Muscle layer of duodenum (tissue), 2 donors: Measurements from ENCODE around the gene PTPN13.

Experiments
- H3K27ac ChIP-seq: one replicate; pipeline ENCODE4 v1.7.0; 2013; ENCODE audit warnings: mild to moderate bottlenecking, low read length
- H3K27me3 ChIP-seq: one replicate; pipeline ENCODE4 v1.7.0; 2013; ENCODE audit warnings: low read depth, mild to moderate bottlenecking, control low read depth, low read length
- H3K36me3 ChIP-seq, 2 donors: one replicate each; pipeline ENCODE4 v1.7.0; 2013; ENCODE audit warnings: low read length in 2 of 2, control low read depth in 1 of 2, mild to moderate bottlenecking in 1 of 2; ENCODE audit not compliant: insufficient read depth in 2 of 2, control insufficient read depth in 1 of 2
- H3K4me1 ChIP-seq, 2 donors: one replicate each; pipeline ENCODE4 v1.7.0; 2013; ENCODE audit warnings: low read length in 2 of 2, mild to moderate bottlenecking in 2 of 2, control low read depth in 1 of 2, moderate library complexity in 1 of 2; ENCODE audit not compliant: insufficient read depth in 2 of 2, control insufficient read depth in 1 of 2
- H3K4me3 ChIP-seq, 2 donors: one replicate each; pipeline ENCODE4 v1.7.0; 2013; ENCODE audit warnings: low read length in 2 of 2, low read depth in 1 of 2, mild to moderate bottlenecking in 1 of 2
- H3K9me3 ChIP-seq, 2 donors: one replicate each; pipeline ENCODE4 v1.7.0; 2013; ENCODE audit warnings: low read length in 2 of 2, control low read depth in 1 of 2, mild to moderate bottlenecking in 1 of 2; ENCODE audit not compliant: control insufficient read depth in 1 of 2
- donor health status: healthy.

Gene PTPN13

GRCh38 chr4:86594559-86595425 is 677 bp downstream of the PTPN13 start:
- no peaks in the 10 kb centered on the region for H3K36me3 ChIP-seq
- no peaks in the 10 kb centered on the region for H3K4me1 ChIP-seq
- no peaks in the 10 kb centered on the region for H3K27me3 ChIP-seq
- peak overlapping the region; percentile 84 to 96 for H3K4me3 ChIP-seq
- peak overlapping the region; percentile 50 for H3K27ac ChIP-seq
- H3K9me3 ChIP-seq = no peaks in the 10 kb centered on the region

- Histone ChIP-seq H3K9me3 (no peaks in the 10 kb centered on the region), H3K27me3 (no peaks in the 10 kb centered on the region), H3K4me3 (peak overlapping the region; percentile 84 to 96), H3K27ac (peak overlapping the region; percentile 50), H3K36me3 (no peaks in the 10 kb centered on the region), H3K4me1 (no peaks in the 10 kb centered on the region)
Observed at GRCh38 chr4:86595426-86595805, 1.3 kb downstream of the PTPN13 start.

GRCh38 chr4:86596807-86597206 is 2.7 kb downstream of the PTPN13 start:
- Histone ChIP-seq H3K27me3 (no peaks in the 10 kb centered on the region), H3K27ac (no peak overlapping the region), H3K9me3 (no peaks in the 10 kb centered on the region), H3K36me3 (no peaks in the 10 kb centered on the region), H3K4me3 (no peak overlapping the region), H3K4me1 (no peaks in the 10 kb centered on the region)

GRCh38 chr4:86600007-86600653 is 6.0 kb downstream of the PTPN13 start:
- Histone ChIP-seq H3K4me3 (no peak overlapping the region), H3K4me1 (no peaks in the 10 kb centered on the region), H3K36me3 (no peaks in the 10 kb centered on the region), H3K9me3 (no peaks in the 10 kb centered on the region), H3K27me3 (no peaks in the 10 kb centered on the region), H3K27ac (no peak overlapping the region)

GRCh38 chr4:86603311-86603885 is 9.3 kb downstream of the PTPN13 start:
- H3K36me3 ChIP-seq = no peaks in the 10 kb centered on the region
- H3K4me3 ChIP-seq = no peak overlapping the region
- no peaks in the 10 kb centered on the region for H3K27me3 ChIP-seq
- no peak overlapping the region for H3K27ac ChIP-seq
- no peaks in the 10 kb centered on the region for H3K9me3 ChIP-seq
- H3K4me1 ChIP-seq = no peaks in the 10 kb centered on the region

GRCh38 chr4:86606809-86607208 is 12.7 kb downstream of the PTPN13 start:
- Histone ChIP-seq H3K36me3 (no peaks in the 10 kb centered on the region), H3K9me3 (no peaks in the 10 kb centered on the region), H3K4me3 (no peak overlapping the region), H3K27me3 (no peaks in the 10 kb centered on the region), H3K4me1 (no peaks in the 10 kb centered on the region), H3K27ac (no peak overlapping the region)

GRCh38 chr4:86608757-86609375 is 14.8 kb downstream of the PTPN13 start:
- H3K27ac ChIP-seq = no peak overlapping the region

GRCh38 chr4:86611757-86612156 is 17.6 kb downstream of the PTPN13 start:
- H3K27me3 ChIP-seq = no peaks in the 10 kb centered on the region
- H3K4me3 ChIP-seq = no peak overlapping the region
- no peaks in the 10 kb centered on the region for H3K9me3 ChIP-seq
- H3K36me3 ChIP-seq = no peaks in the 10 kb centered on the region
- no peaks in the 10 kb centered on the region for H3K4me1 ChIP-seq
- no peak overlapping the region for H3K27ac ChIP-seq

More at GRCh38 chr4:86608757-86609375, 14.8 kb downstream of the PTPN13 start:
- Histone ChIP-seq H3K36me3 (no peaks in the 10 kb centered on the region), H3K4me3 (no peak overlapping the region), H3K27me3 (no peaks in the 10 kb centered on the region), H3K9me3 (no peaks in the 10 kb centered on the region), H3K4me1 (no peaks in the 10 kb centered on the region)

- H3K9me3 ChIP-seq = no peaks in the 10 kb centered on the region
- H3K4me1 ChIP-seq = no peaks in the 10 kb centered on the region
- H3K27me3 ChIP-seq = no peaks in the 10 kb centered on the region
- no peak overlapping the region for H3K27ac ChIP-seq
- no peaks in the 10 kb centered on the region for H3K36me3 ChIP-seq
- no peak overlapping the region for H3K4me3 ChIP-seq
Observed at GRCh38 chr4:86613734-86614133, 19.6 kb downstream of the PTPN13 start.

GRCh38 chr4:86614865-86615264 is 20.8 kb downstream of the PTPN13 start:
- no peaks in the 10 kb centered on the region for H3K9me3 ChIP-seq
- no peaks in the 10 kb centered on the region for H3K36me3 ChIP-seq
- no peak overlapping the region for H3K27ac ChIP-seq
- H3K4me1 ChIP-seq = no peaks in the 10 kb centered on the region
- no peaks in the 10 kb centered on the region for H3K27me3 ChIP-seq
- H3K4me3 ChIP-seq = no peak overlapping the region

GRCh38 chr4:86615501-86615900 is 21.4 kb downstream of the PTPN13 start:
- no peaks in the 10 kb centered on the region for H3K27me3 ChIP-seq
- H3K4me3 ChIP-seq = no peak overlapping the region
- no peaks in the 10 kb centered on the region for H3K36me3 ChIP-seq
- H3K4me1 ChIP-seq = no peaks in the 10 kb centered on the region
- no peak overlapping the region for H3K27ac ChIP-seq
- no peaks in the 10 kb centered on the region for H3K9me3 ChIP-seq
